ENCODE data around the gene TDRD10.

TDRD10 gene

GRCh38 chr1:154557248-154557938 lies 55.4 kb downstream of the TDRD10 start:
- no peak for DNase-seq

- DNase-seq = peak; percentile 44
Measured at GRCh38 chr1:154557939-154558719, 56.1 kb downstream of the TDRD10 start, which contains the start of gene UBE2Q1. Gene UBE2Q1 (minus strand): TSS chr1:154558662. CDS start chr1:154558553, 109 bp downstream.

GRCh38 chr1:154558720-154559465 lies 56.9 kb downstream of the TDRD10 start:
- DNase-seq = peak; percentile 99

- DNase-seq = peak; percentile 78
Measured at GRCh38 chr1:154559466-154560044, 57.5 kb downstream of the TDRD10 start.

GRCh38 chr1:154565876-154566275 lies 63.9 kb downstream of the TDRD10 start:
- DNase-seq = no peak

- DNase-seq = peak; percentile 58
Measured at GRCh38 chr1:154567386-154568156, 65.6 kb downstream of the TDRD10 start, which contains the start of gene CHRNB2. Gene CHRNB2 (plus strand): TSS chr1:154567778. CDS start chr1:154568045, 267 bp downstream.

GRCh38 chr1:154568157-154568815 lies 66.3 kb downstream of the TDRD10 start:
- no peak for DNase-seq

- no peak for DNase-seq
Measured at GRCh38 chr1:154571244-154571963, 69.4 kb downstream of the TDRD10 start.

- no peak for DNase-seq
Measured at GRCh38 chr1:154571964-154572288, 69.9 kb downstream of the TDRD10 start.

GRCh38 chr1:154572468-154573167 lies 70.6 kb downstream of the TDRD10 start:
- no peak for DNase-seq

- no peak for DNase-seq
Measured at GRCh38 chr1:154573168-154573510, 71.1 kb downstream of the TDRD10 start.

GRCh38 chr1:154574716-154575115 lies 72.7 kb downstream of the TDRD10 start:
- DNase-seq = no peak

- DNase-seq = no peak
Measured at GRCh38 chr1:154575147-154575927, 73.3 kb downstream of the TDRD10 start.

- DNase-seq = no peak
Measured at GRCh38 chr1:154575951-154576566, 74.0 kb downstream of the TDRD10 start.

- DNase-seq = no peak
Measured at GRCh38 chr1:154577346-154578057, 75.5 kb downstream of the TDRD10 start.

GRCh38 chr1:154578058-154578418 lies 76.0 kb downstream of the TDRD10 start:
- no peak for DNase-seq

GRCh38 chr1:154579374-154579773 lies 77.4 kb downstream of the TDRD10 start:
- DNase-seq = no peak

- DNase-seq = no peak
Measured at GRCh38 chr1:154581766-154582165, 79.7 kb downstream of the TDRD10 start.

GRCh38 chr1:154582885-154583284 lies 80.9 kb downstream of the TDRD10 start:
- no peak for DNase-seq

Data from stimulated activated naive CD4-positive, alpha-beta T cell treated with Interleukin-2 at 50 U/mL for 16 hours (primary cell).